ENCODE measurements around the gene MTX1. TPM values are rescaled to one million over a fixed set of nuclear protein-coding genes. Genes with fewer than 3 reads are reported as not detected.

The MTX1 gene
- total and polyA plus RNA-seq, 9 of the 15 experiments (the other 6 are each of a cell fraction or from before 2014, with no cell fraction given) = 29.1 to 98.4 (median 66.9) TPM

GRCh38 chr1:155209312-155209721, 822 bp downstream of the MTX1 start (continued):
- TF ChIP-seq ZNF407 (IDR thresholded peaks at IDR 0.05; ENCODE audit: low read depth) (no peak), ZNF324 (CRISPR knock-in tag; IDR thresholded peaks at IDR 0.05) (no peak), PYGO2 (tag; IDR thresholded peaks at IDR 0.05) (no peak), VEZF1 (CRISPR knock-in tag; IDR thresholded peaks at IDR 0.05) (no peak), MEIS2 (IDR thresholded peaks at IDR 0.05; ENCODE audit: partially characterized antibody) (no peak), GABPA (tag; conservative IDR thresholded peaks at IDR 0.05; ENCODE audit: low read depth) (peak; percentile 90), ZNF609 (CRISPR knock-in tag; IDR thresholded peaks at IDR 0.05; ENCODE audit: borderline replicate concordance) (no peak), XRCC3 (IDR thresholded peaks at IDR 0.05) (no peak), ZNF41 (CRISPR knock-in tag; conservative IDR thresholded peaks at IDR 0.05) (peak; percentile 62; the same call in 1 of the 2 replicates), PHB2 (IDR thresholded peaks at IDR 0.05; ENCODE audit: low read depth) (no peak), HNRNPLL (IDR thresholded peaks at IDR 0.05; ENCODE audit: low read depth, low read length, poor library complexity, severe bottlenecking) (no peak), CGGBP1 (CRISPR knock-in tag; IDR thresholded peaks at IDR 0.05) (no peak), SREBF1 (IDR thresholded peaks at IDR 0.05; ENCODE audit: borderline replicate concordance, low read depth, low read length) (no peak), TCF7 (IDR thresholded peaks at IDR 0.05; ENCODE audit: borderline replicate concordance) (0 out of 2 replicates have a peak, but pooled peaks have one; percentile 20)

Measured in K562 (cell line).